WTC11 (cell line): ENCODE data around the gene LAMP1.

Experiments used
- CREB1 ChIP-seq: sonication (generic); formaldehyde crosslinking; IDR thresholded peaks from 2 replicates; pipeline ENCODE4 v1.8.0; 2023; ENCODE audit warnings: mild to moderate bottlenecking, missing genetic modification reagents
- CREM ChIP-seq: sonication (generic); formaldehyde crosslinking; IDR thresholded peaks from 2 replicates; pipeline ENCODE4 v1.8.1; 2022; ENCODE audit warnings: mild to moderate bottlenecking, missing genetic modification reagents, moderate library complexity
- CTCF ChIP-seq: fragments of 200-600 bp; IDR thresholded peaks from 2 replicates; pipeline ENCODE4 v1.8.0; 2022; ENCODE audit warnings: antibody characterized with exemption
- E2F1 ChIP-seq: sonication (generic); formaldehyde crosslinking; IDR thresholded peaks from 2 replicates; pipeline ENCODE4 v1.8.0; 2022; ENCODE audit warnings: mild to moderate bottlenecking, missing genetic modification reagents
- FOXJ3 ChIP-seq: sonication (generic); formaldehyde crosslinking; IDR thresholded peaks from 2 replicates; pipeline ENCODE4 v1.9.0; 2021; ENCODE audit warnings: missing genetic modification reagents, mild to moderate bottlenecking, borderline replicate concordance
- KAT7 ChIP-seq: sonication (generic); formaldehyde crosslinking; IDR thresholded peaks from 2 replicates; pipeline ENCODE4 v1.8.1; 2023; ENCODE audit warnings: missing genetic modification reagents, mild to moderate bottlenecking, borderline replicate concordance
- USF2 ChIP-seq: sonication (generic); formaldehyde crosslinking; IDR thresholded peaks from 2 replicates; pipeline ENCODE4 v1.8.1; 2023; ENCODE audit warnings: mild to moderate bottlenecking, missing genetic modification reagents, moderate library complexity
- ZBTB43 ChIP-seq: sonication (generic); formaldehyde crosslinking; IDR thresholded peaks from 2 replicates; pipeline ENCODE4 v1.8.1; 2023; ENCODE audit warnings: mild to moderate bottlenecking, missing genetic modification reagents

GRCh38 chr13:113319371-113319770 is 22.3 kb downstream of the LAMP1 start:
- TF ChIP-seq KAT7 (CRISPR knock-in tag) (no peak), CTCF (no peak), USF2 (CRISPR knock-in tag) (no peak), CREM (CRISPR knock-in tag) (no peak), ZBTB43 (CRISPR knock-in tag) (no peak), CREB1 (no peak), FOXJ3 (CRISPR knock-in tag) (no peak), E2F1 (CRISPR knock-in tag) (no peak)
